ENCODE data around the gene NTN1.
"Not testable (repeated sequence)": the region's sequence is repeated elsewhere in the genome, so short reads cannot be mapped to it uniquely, and the experiment has no call there.

NTN1 gene

DNA sequence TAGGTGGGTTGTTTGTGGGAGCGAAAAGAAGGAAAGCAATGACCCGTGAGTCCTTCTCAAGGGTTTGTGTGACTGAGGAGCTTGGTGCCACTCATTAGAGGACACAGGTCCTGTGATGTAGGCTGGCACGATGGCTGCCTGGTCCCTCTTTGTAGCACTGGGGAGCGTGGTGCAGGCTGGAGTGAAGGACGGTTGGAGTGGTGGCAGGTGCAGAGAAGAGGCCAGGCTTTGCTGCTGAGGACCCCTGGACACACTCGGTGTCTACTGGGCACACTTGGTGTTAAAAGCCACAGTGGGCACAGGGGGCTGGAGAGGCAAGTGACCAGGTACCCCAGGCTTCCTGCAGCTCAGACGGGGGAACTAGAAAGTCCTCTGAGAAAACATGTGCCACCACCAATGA is 106.0 kb downstream of the NTN1 start:
- DNase-seq: no peak

DNA sequence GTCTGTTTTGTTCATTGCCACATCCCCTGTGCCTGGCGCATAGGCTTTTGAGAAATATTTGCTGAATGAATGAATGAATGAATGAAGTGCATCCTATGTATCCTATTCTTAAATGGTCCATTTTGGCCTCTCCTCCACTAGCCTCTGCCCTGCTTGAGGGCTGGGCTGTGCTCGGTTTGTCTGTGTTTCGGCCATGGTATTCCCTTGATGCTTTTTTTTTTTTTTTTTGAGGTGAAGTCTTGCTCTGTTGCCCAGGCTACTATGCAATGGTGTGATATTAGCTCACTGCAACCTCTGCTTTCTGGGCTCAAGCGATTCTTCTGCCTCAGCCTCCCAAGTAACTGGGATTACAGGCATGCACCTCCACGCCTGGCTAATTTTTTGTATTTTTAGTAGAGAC is 110.1 kb downstream of the NTN1 start:
- DNase-seq: no peak

DNA sequence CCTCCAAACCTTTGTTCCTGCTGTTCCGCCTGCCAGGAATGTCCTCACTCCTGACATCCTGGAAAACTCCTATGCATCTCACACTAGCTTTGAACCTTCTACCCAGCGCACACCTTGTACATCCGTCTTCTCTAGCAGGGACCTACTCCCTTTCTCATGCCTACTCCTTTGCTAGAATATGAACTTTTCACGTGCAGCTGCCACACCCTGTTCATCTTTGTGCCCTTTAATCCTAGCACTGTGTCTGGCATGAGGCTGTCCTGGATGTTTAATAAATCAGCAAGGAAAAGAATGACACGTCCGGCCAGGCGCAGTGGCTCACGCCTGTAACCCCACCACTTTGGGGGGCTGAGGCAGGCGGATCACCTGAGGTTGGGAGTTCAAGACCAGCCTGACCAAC is 111.0 kb downstream of the NTN1 start:
- DNase-seq: no peak

DNA sequence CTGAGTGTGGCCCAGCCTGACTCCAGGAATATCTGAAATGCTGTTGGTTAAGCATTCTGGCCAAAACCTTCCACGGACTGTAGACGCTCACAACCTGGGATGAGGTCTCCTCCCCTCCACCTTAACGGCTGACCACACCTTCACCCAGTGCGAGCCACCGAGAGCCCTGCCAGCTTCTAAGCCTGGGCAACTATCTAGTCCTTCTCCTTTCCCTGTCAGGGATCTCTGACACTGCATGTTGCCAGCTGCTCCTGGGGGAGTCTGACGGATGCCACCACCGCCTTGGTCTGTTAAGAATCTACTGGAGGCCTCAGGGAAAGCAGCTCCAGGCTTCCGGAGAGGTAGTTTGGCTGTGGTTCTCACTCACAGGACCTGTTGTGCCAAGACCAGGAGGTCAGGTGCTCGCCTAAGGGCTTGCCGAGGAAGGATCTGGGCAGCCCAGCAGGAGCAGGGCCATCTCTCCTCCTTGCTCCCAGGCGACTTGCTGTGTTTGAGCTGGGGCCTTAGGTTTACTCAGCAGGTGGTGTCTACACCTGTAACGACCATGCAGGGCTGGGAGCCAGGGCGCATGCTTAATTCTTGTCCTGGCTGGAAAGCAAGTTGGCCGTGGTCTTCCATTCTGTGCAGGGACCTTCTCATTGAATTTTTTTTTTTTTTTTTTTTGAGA is 111.8 kb downstream of the NTN1 start:
- DNase-seq: no peak

DNA sequence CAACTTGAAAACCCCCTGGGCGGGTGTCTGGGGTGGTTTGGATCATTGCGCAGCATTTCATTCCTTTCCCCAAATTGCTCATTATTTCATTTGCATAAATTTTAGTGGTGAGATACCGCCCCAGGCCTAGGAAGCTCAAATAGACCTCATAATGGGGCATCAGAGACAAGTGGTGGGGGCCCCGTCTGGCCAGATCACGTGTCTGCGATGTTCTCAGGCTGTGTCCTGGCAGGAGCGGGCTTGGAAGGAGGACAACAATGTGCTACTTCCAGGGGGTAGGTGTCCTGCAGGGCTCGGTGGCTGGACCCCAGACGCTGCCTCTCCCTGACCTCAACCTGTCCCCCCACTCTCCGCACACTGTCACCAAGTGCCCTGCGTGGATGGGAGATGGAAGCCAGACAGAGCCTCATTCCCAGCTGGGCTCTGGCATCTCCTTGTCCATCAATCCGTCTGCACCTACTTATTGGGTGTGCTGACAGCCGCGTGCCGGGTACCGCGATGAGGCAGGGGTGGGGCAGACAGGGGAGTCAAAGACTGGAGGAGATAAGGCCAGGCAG is 116.9 kb downstream of the NTN1 start:
- DNase-seq: no peak

DNA sequence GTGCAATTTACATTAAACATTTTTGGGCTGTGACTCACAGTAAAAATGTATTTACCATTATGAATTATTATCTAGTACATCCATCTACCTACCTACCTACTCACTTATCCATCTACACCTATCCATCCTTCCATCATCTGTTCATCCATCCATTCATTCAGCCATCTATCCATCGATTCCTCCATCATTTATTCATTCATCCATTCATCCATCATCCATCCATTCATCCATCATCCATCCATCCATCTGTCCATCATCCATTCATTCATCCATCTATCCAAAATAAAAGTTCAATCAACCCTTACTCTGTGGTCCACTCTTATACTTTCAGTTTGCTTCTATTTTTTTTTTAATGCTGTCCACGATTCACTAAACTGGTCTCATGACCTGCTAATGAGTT is 118.4 kb downstream of the NTN1 start:
- no peak for DNase-seq

DNA sequence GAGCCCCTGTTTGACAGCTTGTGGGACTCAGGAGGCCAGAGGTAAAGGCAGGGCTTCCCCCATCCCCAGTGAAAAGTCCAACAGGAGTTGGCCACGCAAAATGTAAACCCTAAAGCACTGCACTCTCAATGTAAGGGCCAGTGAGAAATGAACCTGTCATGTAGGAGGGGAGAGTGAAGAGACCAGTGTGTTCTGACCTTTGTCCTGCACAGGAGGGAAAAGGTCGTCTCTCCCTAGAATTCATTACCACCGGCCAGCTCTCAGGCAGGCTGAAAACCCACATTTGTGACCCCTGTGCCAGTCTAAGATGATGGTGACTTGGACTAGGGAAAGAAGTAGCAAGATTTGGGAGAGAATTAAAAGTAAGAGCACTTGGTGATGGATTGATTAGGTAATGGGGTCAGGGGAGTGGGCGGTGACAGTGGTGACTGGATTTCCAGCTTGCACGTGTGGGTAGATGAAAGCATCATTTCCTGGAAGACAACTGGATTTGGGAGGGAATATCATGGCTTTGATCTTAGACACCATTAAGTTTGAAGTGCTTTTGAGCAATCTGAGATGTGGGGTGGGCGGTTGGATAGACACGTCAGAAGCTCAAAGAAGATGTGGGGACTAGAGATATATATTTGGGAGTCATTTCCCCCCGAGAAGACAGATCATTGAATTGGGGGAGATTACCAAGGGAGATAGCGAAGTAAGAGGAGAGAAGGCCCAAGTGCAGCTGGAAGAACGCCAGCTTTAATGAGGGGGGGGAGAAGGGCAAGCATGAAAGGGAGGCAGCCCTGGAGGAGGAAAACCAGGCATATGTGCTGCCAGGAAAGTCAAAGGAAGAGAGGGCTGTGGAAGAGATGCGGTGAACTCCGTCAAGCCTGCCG is 119.5 kb downstream of the NTN1 start:
- DNase-seq: no peak

DNA sequence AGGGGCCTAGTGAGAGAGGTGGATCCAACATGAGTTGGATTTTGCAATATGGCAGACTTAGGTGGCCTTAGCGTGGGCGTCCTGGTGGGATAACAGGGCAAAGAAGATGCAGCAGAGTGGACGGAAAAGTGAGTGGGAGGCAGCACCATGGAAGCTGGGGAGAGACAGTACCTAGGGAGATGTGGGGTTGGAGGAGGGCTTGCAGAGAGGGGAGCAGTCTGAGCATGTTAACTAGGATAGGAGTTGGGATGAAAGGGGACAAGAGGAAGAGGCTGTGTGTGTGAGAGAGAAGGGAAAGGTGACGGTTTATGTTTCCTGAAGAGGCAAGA is 120.1 kb downstream of the NTN1 start:
- no peak for DNase-seq

DNA sequence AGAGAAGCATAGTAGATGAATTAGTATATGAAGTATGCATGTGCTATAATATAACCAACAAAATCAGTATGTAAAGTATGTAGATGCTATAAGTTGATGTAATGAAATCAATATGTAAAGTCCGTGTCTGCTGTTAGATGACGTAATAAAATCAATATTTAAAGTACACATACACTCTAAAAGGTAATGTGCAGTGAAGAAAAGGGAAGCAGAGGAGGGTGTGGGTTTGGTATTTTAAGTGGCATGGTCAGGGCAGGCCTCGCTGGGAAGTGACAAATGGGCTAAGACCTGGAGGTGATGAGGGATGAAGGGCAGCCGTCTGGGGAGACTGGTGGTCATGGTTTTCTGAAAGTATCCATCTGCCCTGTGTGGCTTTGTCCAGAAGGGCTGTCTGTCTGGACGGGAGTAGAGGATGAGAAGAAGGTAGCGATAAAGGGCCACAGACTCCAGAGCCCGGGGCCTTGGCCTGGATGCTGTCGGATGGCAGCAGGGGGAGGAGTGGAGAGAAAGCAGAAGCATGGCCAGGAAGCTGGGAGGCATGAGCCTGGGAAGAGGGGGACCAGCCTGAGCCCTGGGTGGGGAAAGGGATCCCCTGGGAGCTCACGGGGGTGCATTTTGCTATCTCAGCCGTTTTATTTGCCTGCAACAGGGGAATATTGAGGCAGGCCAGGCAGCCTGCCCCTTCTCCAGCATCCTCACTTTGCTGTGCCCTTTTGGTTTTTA is 121.6 kb downstream of the NTN1 start:
- DNase-seq: no peak

DNA sequence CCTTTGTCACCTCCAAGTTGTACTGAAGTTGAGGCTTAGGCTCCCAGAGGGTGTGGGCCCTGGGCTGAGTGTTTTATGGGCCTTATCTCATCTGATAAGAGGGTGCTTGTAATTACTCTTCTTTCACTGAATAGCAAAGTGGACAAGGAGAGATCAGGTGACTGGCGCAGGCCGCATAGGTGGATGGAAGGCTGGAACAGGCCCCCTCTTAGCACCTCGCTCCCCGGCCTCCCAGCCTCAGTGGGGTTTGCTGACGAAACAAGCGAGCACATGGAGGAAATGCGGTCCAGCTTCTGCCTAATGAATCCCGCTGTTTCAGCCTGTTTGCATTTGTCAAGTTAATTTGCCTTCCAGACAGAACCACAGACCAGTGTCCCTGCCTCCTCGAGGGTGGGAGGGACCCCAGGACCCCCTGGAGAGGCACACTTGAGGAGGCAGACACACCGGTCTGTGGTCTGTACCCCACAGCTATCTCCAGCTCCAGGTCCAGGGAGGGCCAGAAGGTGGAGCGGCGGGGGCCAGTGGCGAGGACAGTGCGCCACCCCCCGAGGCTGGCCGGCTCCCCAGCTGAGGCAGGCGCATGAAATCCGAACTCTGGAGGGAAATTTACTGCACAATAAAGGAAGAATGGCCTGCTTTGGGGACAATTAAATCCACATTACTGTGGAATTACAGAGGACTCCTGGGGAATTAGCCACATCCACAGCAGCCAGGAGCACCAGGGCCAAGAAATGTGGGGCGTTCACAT is 123.4 kb downstream of the NTN1 start:
- no peak for DNase-seq

DNA sequence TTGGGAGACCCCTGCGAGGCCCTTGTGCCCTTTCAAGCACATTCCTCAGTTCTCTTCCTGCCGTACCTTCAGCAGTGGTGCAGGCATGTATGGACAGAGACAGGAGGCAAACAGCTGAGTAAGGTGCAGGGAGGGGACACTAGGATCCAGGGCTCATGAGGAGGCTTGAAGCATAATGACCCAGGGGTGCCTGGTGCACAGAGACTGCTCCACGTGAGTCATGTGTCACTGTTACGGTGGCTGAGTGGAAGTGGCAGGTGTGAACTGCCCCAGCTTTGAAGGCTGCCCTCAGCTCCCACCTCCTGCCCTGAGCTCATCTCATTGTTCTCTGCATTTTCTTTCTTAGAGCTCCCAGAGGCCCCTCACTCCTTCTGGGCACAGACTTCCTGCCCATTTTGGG is 124.8 kb downstream of the NTN1 start:
- DNase-seq: no peak

DNA sequence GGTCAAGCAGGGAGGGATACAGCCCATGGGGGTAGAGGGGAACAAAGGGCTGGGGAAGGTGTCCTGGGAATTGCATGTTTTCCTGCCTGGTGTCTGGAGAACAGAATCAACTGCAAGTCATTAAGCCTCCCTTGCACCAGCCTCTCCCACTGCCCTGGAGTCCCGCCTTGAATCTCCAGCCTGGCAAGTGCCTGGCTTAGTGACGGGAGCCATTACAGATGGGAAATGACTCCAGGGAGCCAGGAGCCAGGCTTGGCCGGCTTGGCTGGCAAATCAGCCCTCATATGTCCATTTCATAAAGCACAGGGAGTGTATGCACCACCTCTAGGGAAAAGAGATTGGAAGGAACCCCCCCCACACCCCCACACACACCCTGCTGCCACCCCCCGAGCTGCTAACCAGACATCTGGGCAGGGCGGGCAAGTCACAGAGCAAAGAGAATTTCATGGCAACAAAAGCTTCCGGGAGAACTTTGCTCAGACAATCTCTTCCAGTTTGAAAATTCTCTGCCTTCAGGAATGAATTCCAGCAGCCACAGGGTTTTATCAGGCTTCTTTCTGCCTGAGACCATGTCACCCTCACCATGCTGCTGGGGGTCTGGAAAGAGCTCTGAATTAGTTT is 127.7 kb downstream of the NTN1 start:
- DNase-seq: no peak

DNA sequence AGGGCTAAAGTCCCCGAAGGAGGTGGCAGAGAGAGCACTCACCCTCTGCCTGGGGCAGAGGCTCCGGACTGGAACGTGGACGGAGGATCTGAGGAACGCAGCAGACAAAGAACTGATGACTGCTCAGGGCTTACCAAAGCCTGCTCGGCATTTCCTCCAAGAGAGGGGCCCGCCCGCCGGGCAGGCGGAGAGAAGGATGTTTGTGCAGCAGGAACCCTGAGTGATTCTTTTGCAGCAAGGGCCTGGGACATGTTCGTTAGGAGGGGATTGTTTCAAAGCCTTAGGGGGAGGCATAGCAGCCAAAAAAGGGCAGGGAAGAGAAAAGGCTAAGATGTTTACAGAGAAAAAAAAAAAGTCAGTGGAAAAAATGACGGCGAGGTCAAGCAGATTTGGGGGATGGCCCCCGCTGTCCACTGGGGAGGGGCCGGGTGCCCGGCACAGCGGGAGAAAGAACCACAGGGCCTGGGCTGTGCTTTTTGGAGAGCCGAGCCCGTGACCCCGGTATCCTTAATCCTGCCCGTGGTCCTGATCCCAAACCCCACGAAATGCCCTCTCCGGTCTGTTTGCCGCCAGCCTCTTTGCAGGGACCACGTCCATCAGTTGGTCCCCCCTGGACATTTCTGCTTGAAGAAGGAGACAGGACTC is 129.3 kb downstream of the NTN1 start:
- no peak for DNase-seq

DNA sequence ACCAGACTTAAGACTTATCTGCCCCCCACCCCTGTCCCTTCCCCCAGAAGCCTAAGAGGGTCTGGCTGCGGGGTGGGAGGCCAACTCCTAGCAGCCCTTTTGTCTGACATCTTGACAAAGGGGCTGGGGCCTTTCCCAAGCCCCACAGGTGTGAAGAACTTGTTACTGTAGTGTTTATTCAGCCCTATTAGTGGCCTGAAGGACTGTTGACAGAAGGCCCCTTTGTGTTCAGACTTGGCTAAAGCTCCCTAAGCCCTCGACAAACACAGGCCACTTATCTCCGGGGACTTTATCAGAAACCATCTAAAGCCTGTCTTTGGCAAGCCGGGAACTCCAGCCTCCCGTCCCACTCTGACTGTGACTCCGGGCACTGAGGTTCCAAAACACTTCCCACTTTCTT is 129.8 kb downstream of the NTN1 start:
- peak; percentile 95 for DNase-seq

DNA sequence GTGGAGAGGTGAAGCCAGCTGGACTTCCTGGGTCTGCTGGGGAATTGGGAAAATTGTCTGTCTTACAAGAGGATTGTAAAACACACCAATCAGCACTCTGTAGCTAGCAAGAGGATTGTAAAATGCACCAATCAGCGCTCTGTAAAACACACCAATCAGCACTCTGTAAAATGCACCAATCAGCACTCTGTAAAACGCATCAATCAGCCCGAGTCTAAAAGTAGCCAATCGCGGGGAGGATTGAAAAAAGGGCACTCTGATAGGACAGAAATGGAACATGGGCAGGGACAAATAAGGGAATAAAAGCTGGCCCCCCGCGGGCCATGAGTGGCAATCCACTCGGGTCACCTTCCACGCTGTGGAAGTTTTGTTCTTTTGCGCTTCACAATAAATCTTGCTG is 130.4 kb downstream of the NTN1 start:
- not testable (repeated sequence) for DNase-seq

DNA sequence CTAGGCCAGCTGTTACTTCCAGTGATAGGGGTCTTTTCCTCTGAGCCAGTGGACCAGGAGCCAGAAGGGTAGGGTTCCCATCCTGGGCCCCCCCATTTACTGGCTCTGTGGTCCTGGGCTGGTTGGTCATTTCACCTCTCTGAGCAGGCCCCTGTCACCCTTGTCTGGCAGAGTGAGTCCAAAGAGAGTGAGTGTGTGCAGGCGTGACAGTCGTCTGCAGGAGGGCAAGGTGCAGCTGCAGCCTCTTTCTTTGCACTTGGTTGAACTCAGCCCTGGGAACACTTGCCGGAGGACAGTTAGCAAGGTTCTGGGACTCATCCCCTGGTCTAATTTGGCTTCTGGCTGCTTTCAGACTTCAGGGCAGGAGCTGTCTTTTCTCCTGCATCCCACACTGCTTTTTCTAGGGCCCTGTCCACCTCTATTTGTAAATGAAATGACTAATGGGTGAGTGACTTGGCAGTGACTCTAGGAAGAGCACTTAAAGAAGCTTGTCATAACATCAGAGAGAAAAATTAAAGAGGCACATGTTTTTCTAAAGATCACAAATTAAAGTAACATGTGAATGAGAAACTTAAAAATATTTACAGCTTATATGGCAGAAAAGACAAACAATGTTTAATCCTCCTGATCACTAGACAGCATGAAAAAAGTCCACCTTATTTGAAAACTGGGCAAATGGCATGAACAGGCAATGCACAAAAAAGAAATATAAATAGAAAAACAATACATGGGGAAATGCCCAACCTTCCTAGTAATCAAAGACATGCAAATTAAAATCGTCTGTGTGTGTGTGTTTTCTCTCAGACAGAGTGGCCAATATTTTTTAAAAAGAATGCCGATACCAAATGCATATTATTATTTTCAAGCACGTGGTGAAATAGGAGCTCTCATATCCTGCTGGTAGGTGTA is 137.5 kb downstream of the NTN1 start:
- DNase-seq: no peak

DNA sequence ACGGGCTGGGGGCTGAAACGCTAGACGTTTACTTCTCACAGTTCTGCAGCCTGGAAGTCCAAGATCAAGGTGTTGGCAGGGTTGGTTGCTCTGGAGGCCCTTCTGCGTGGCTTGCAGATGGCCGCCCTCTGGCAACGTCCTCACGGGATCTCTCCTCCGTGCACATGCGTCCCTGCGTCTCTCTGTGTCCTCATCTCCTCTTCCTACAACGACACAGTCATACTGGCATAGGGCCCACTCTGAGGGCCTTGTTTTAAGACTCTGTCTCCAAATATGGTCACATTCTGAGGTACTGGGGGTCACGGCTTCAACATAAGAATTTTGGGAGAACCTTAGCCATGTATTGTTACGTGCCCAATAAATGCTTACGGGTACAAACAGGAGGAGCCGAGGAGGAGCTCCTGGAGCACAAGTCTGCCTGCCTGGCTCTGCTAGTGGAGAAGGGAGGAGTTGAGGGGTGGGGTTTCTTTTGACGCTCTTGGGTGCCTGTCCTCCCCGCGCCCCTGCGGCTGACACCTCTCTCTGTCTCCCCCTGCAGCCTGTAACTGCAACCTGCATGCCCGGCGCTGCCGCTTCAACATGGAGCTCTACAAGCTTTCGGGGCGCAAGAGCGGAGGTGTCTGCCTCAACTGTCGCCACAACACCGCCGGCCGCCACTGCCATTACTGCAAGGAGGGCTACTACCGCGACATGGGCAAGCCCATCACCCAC is 141.1 kb downstream of the NTN1 start:
- no peak for DNase-seq

DNA sequence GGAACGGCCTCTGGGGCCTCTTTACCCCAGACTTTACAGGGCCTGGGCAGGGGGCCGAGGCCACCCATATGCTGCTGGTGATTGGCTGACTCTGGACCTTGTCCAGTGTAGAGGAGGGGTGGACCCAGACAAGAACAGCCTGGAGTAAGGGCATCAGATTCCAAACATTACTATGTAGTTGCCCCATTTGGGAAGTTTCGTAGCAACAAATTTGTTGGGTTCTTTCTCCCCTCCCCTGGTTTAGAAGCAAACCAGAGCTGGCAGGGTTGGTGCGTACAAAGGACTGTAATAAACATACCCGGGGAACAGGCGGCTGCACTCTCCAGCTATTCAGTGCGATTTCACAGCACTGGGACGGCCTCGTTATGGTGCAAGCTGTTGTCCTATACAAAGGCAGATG is 145.5 kb downstream of the NTN1 start:
- DNase-seq: no peak

DNA sequence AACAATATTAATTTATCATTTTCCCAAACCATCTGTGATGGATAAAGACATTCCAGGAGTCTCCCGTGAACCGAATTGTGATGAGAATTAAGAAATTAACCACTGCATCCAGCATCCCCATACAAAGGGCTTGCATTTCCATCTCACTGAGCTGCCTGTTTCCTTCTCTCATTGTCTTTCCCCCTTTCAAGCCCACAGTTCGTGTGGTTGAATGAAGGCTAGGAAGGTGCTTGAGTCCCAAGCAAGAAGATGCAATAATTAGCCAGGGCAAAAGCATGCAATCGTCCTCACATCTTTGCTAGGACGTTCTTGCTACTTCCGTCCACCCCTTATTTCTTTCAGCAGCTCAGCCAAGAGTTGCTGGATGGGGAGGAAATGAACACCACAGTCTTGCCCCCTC is 146.1 kb downstream of the NTN1 start:
- DNase-seq: no peak

DNA sequence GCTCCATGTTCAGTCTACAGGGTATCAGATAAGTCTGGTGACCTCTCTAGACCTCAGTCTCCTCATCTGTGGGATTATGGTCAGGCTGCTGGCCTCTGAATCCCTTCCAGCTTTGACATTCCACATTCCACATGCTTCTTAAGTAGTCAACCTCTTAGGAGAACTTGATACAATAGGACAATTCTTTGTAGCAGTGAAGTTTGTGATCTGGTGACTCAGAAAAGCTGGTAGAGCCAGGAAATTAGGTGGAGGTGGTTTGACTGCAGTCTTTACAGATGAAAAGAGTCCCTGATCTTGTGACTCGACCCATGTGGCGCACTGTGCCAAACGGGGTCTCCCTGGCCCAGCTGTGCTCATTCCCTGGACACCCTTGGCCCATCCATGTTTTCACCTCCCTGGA is 147.8 kb downstream of the NTN1 start:
- no peak for DNase-seq

Data from NCI-H748 treated with DMSO at 0.1 percent for 48 hours (cell line).